OCI-LY3 (cell line): Measurements from ENCODE around the gene IP6K1.

ENCODE experiments used
- H2AFZ ChIP-seq: fragments of 200-600, 300-600 bp; shearing (Covaris generic); 2 replicates; pipeline ENCODE4 v1.6.0; 2014; ENCODE audit warnings: antibody characterized with exemption, low read depth, low read length
- H3K27ac ChIP-seq: fragments of 200-600, 300-600 bp; sonication (generic); 2 replicates; pipeline ENCODE4 v1.5.1; 2014; ENCODE audit warnings: mild to moderate bottlenecking, low read length, moderate library complexity, mixed read lengths
- H3K27me3 ChIP-seq: fragments of 200-600, 300-600 bp; sonication (generic); 2 replicates; pipeline ENCODE4 v1.6.1; 2014; ENCODE audit warnings: low read depth, low read length, mixed read lengths
- H3K36me3 ChIP-seq: fragments of 200-600, 300-600 bp; sonication (generic); replicated peaks from 2 replicates; pipeline ENCODE3; 2014; ENCODE audit warnings: low read depth, low read length, mixed read lengths
- H3K4me1 ChIP-seq: fragments of 300-600, 200-600 bp; sonication (generic); 2 replicates; pipeline ENCODE4 v1.6.1; 2014; ENCODE audit warnings: low read length, mixed read lengths
- H3K4me2 ChIP-seq: fragments of 200-600, 300-600 bp; sonication (generic); 2 replicates; pipeline ENCODE4 v1.6.1; 2014; ENCODE audit warnings: low read length, mixed read lengths
- H3K4me3 ChIP-seq: fragments of 300-600, 200-600 bp; sonication (generic); 2 replicates; pipeline ENCODE4 v1.5.1; 2014; ENCODE audit warnings: antibody characterized with exemption, mild to moderate bottlenecking, low read length, moderate library complexity
- H3K79me2 ChIP-seq: fragments of 300-600, 200-600 bp; shearing (Covaris generic); 2 replicates; pipeline ENCODE4 v1.6.1; 2014; ENCODE audit warnings: mild to moderate bottlenecking, low read length, mixed read lengths
- H3K9ac ChIP-seq: fragments of 300-600, 200-600 bp; shearing (Covaris generic); 2 replicates; pipeline ENCODE4 v1.6.0; 2014; ENCODE audit warnings: mild to moderate bottlenecking, low read length, moderate library complexity
- H3K9me3 ChIP-seq: fragments of 200-600, 300-600 bp; shearing (Covaris generic); 2 replicates; pipeline ENCODE4 v1.6.1; 2014; ENCODE audit warnings: low read length, mixed read lengths; ENCODE audit not compliant: insufficient read depth
- H4K20me1 ChIP-seq: fragments of 200-600, 300-600 bp; sonication (generic); 2 replicates; pipeline ENCODE4 v1.6.1; 2016; ENCODE audit warnings: low read length, mixed read lengths; ENCODE audit not compliant: insufficient read depth
- CTCF ChIP-seq: fragments of 200-600, 300-600 bp; sonication (generic); IDR thresholded peaks from 2 replicates; pipeline ENCODE4 v1.5.1; 2014; ENCODE audit warnings: antibody characterized with exemption, low read length, low read depth
- EZH2phosphoT487 ChIP-seq: fragments of 200-600 bp; shearing (Covaris generic); IDR thresholded peaks from 2 replicates; pipeline ENCODE4 v1.6.1; 2018; ENCODE audit warnings: antibody characterized with exemption, mixed run types, low read depth

IP6K1 gene

DNA sequence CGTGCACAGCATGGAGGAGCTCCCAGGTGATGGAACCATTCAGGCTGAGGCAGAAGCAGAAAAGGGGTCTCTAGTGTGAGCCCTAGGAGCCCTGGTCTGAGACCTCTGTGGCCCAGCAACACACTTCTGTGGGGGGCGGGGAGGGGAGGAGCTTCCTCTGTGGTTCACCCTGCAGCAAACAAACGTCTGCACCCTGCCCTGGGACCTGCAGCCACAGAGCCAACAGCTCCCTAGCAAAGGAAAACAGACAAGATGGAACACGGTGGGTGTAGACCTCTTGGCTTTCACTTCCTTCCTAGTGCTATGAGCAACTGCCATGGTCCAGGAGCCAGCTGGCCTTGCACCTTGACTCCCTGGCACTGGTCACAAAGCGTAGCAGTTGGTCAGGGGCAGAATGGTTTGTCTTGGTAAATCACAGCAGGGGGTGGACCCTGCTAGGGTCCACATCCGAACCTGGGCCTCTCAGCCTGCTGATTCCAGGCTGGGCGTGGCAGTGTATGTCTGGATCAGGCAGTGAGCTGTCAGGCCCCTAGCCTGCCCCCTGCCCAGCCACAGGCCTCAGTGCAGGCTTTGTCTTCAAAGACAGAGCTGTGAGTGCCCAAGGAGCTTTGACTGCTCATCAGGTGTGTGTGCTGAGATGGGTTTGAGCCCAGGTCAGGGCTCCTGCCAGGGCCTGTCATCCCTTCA, 73.6 kb downstream of the IP6K1 start:
- Histone ChIP-seq H3K27me3 (no peaks in the 10 kb centered on the region), H3K79me2 (no peaks in the 10 kb centered on the region), H2AFZ (no peak overlapping the region), H3K9me3 (no peaks in the 10 kb centered on the region), H3K9ac (no peak overlapping the region), H3K4me3 (no peak overlapping the region), H3K4me2 (no peak overlapping the region), H3K4me1 (no peaks in the 10 kb centered on the region), H3K27ac (no peak overlapping the region), H3K36me3 (peaks cover 13% of the 10 kb centered on the region), H4K20me1 (no peaks in the 10 kb centered on the region)
- TF ChIP-seq EZH2phosphoT487 (no peak), CTCF (no peak)

DNA sequence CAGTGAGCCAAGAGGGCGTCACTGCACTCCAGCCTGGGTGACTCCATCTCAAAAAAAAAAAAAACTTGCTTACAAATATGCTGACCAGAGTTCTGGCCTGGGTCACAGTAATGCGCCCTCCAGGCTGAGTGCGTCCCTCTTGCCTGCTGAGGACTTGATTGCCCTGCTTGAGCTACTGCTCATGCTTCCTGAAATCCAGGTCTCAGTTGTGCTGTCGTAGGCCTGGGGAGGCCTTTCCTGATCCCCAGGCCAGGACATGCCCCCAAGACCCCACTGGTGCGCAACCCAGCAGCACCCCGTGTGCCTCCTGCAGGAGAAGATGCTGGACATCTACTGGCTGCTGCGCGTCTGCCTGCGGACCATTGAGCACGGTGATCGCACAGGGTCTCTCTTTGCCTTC, 74.2 kb downstream of the IP6K1 start:
- TF ChIP-seq CTCF (no peak), EZH2phosphoT487 (no peak)

DNA sequence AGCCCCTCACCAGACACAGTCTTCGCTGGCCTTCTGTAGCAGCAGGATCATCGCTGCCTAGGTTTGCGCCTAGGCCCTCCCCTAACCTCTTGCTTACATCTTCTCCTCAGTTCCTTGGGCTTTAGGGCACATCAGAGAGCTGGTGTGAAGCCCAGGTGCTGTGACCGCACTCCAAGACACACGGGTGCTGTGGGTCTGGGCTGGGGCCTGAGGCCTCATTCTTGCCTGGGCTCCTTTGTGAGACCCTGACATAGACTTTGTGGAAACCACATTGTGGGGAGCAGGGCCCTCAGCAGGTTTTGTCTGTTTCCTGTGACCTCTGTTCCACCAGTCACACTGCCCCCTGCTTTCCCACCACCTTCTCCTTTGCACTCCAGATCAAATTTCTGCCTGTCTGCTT, 74.9 kb downstream of the IP6K1 start:
- Histone ChIP-seq H3K4me3 (no peak overlapping the region), H3K79me2 (no peaks in the 10 kb centered on the region), H3K9me3 (no peaks in the 10 kb centered on the region), H2AFZ (no peak overlapping the region), H3K36me3 (peaks cover 6% of the 10 kb centered on the region), H3K4me1 (no peaks in the 10 kb centered on the region), H3K27me3 (no peaks in the 10 kb centered on the region), H3K9ac (no peak overlapping the region), H3K4me2 (no peak overlapping the region), H3K27ac (no peak overlapping the region), H4K20me1 (no peaks in the 10 kb centered on the region)
- TF ChIP-seq CTCF (no peak), EZH2phosphoT487 (no peak)

More for the DNA sequence above, 74.2 kb downstream of the IP6K1 start:
- Histone ChIP-seq H3K9me3 (no peaks in the 10 kb centered on the region), H2AFZ (no peak overlapping the region), H3K79me2 (no peaks in the 10 kb centered on the region), H3K27me3 (no peaks in the 10 kb centered on the region), H3K9ac (no peak overlapping the region), H3K4me3 (no peak overlapping the region), H3K4me2 (no peak overlapping the region), H3K36me3 (peaks cover 12% of the 10 kb centered on the region), H4K20me1 (no peaks in the 10 kb centered on the region), H3K27ac (no peak overlapping the region), H3K4me1 (no peaks in the 10 kb centered on the region)

DNA sequence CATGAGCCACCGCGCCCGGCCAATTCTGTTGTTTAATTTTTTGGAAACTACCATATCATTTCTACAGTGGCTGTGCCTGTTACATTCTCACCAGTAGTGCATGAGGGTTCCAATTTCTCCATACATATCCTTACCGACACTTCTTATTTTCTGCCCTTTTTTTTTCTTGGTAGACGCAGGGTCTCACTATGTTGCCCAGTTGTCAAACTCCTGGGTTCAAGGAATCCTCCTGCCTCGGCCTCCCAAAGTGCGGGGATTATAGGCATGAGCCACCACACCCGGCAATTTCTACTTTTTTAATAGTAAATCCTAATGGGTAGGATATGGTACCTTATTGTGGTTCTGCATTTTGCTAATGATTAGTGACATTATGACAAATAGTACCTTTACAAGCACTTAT, 76.5 kb downstream of the IP6K1 start:
- no peak overlapping the region for H3K4me3 ChIP-seq
- H3K27me3 ChIP-seq, result no peaks in the 10 kb centered on the region
- TF ChIP-seq EZH2phosphoT487, result no peak
- TF ChIP-seq CTCF, result no peak
- H4K20me1 ChIP-seq, result no peaks in the 10 kb centered on the region
- H3K4me1 ChIP-seq, result no peaks in the 10 kb centered on the region
- H2AFZ ChIP-seq, result no peak overlapping the region
- H3K27ac ChIP-seq, result no peak overlapping the region
- no peak overlapping the region for H3K4me2 ChIP-seq
- peaks cover 8% of the 10 kb centered on the region for H3K36me3 ChIP-seq
- no peaks in the 10 kb centered on the region for H3K79me2 ChIP-seq
- H3K9ac ChIP-seq, result no peak overlapping the region
- H3K9me3 ChIP-seq, result no peaks in the 10 kb centered on the region
